Neuronal stem cell (in vitro differentiated cells): ENCODE measurements around the gene TMEM82.
A peak's percentile ranks its signal among the peaks of the same experiment; 100 is the strongest.

ENCODE experiments used
- DNase-seq: peaks from one replicate; pipeline ENCODE4 v3.0.0-alpha.2; 2013; ENCODE audit warnings: low spot score
- H2AFZ ChIP-seq: one replicate; pipeline ENCODE4 v1.6.1; 2013; ENCODE audit warnings: mild to moderate bottlenecking, low read length, inconsistent platforms
- H2AK5ac ChIP-seq: 2 replicates; pipeline ENCODE4 v1.6.1; 2013; ENCODE audit warnings: low read depth, mild to moderate bottlenecking, inconsistent platforms, low read length, moderate library complexity, mixed read lengths
- H2BK120ac ChIP-seq: 2 replicates; pipeline ENCODE4 v1.6.1; 2013; ENCODE audit warnings: low read depth, mild to moderate bottlenecking, inconsistent platforms, low read length, moderate library complexity, mixed read lengths
- H2BK12ac ChIP-seq: one replicate; pipeline ENCODE4 v1.6.1; 2013; ENCODE audit warnings: low read length, inconsistent platforms
- H2BK15ac ChIP-seq: 2 replicates; pipeline ENCODE4 v1.6.1; 2013; ENCODE audit warnings: mild to moderate bottlenecking, low read length, inconsistent platforms, mixed read lengths
- H2BK5ac ChIP-seq: one replicate; pipeline ENCODE4 v1.6.1; 2013; ENCODE audit warnings: inconsistent platforms, mild to moderate bottlenecking, low read length, moderate library complexity
- H3K14ac ChIP-seq: one replicate; pipeline ENCODE4 v1.6.1; 2013; ENCODE audit warnings: low read length, inconsistent platforms
- H3K18ac ChIP-seq: 2 replicates; pipeline ENCODE4 v1.6.1; 2013; ENCODE audit warnings: low read length, inconsistent platforms
- H3K23ac ChIP-seq: 2 replicates; pipeline ENCODE4 v1.6.1; 2013; ENCODE audit warnings: low read depth, mild to moderate bottlenecking, mixed read lengths, low read length, inconsistent platforms; ENCODE audit not compliant: poor library complexity
- H3K27ac ChIP-seq: replicated peaks from 3 replicates; pipeline ENCODE4 v1.5.1; 2013; ENCODE audit warnings: low read length, inconsistent platforms
- H3K27me3 ChIP-seq, 3 experiments: 2 replicates each; pipeline ENCODE4 v1.6.1; 2013; ENCODE audit warnings: low read length in 3 of 3, mild to moderate bottlenecking in 2 of 3, inconsistent platforms in 1 of 3, low read depth in 1 of 3, mixed read lengths in 1 of 3, moderate library complexity in 1 of 3; ENCODE audit not compliant: control insufficient read depth in 3 of 3, insufficient read depth in 3 of 3
- H3K36me3 ChIP-seq, 2 donors: replicated peaks in 1 of 2; 2 replicates each; pipeline ENCODE4 v1.6.1; 2013; ENCODE audit warnings: low read length in 2 of 2; ENCODE audit not compliant: control insufficient read depth in 2 of 2, insufficient read depth in 2 of 2
- H3K4ac ChIP-seq: 2 replicates; pipeline ENCODE4 v1.6.1; 2013; ENCODE audit warnings: inconsistent platforms, mild to moderate bottlenecking, low read length, moderate library complexity
- H3K4me1 ChIP-seq, 2 donors: 1 replicate in 1 of 2; 2 replicates in 1 of 2; pipeline ENCODE4 v1.6.1; 2013; ENCODE audit warnings: low read length in 2 of 2, low read depth in 1 of 2; ENCODE audit not compliant: control insufficient read depth in 2 of 2, insufficient read depth in 1 of 2
- H3K4me2 ChIP-seq: one replicate; pipeline ENCODE4 v1.6.1; 2013; ENCODE audit warnings: mild to moderate bottlenecking, low read length, inconsistent platforms; ENCODE audit not compliant: insufficient read depth, poor library complexity, severe bottlenecking
- H3K4me3 ChIP-seq, 2 donors: 2 replicates each; pipeline ENCODE4 v1.5.1; 2013; ENCODE audit warnings: low read length in 2 of 2, mild to moderate bottlenecking in 2 of 2, inconsistent platforms in 1 of 2, moderate library complexity in 1 of 2
- H3K79me1 ChIP-seq: one replicate; pipeline ENCODE4 v1.6.1; 2013; ENCODE audit warnings: low read depth, mild to moderate bottlenecking, inconsistent platforms, low read length, moderate library complexity
- H3K9ac ChIP-seq: one replicate; pipeline ENCODE4 v1.6.1; 2013; ENCODE audit warnings: mild to moderate bottlenecking, low read depth, low read length, inconsistent platforms; ENCODE audit not compliant: poor library complexity
- H3K9me3 ChIP-seq, 2 donors: replicated peaks in 1 of 2; 2 replicates each; pipeline versions ENCODE3 to v1.6.1; 2013; ENCODE audit warnings: low read length in 2 of 2, mild to moderate bottlenecking in 2 of 2, inconsistent platforms in 1 of 2, low read depth in 1 of 2, mixed read lengths in 1 of 2, moderate library complexity in 1 of 2; ENCODE audit not compliant: control insufficient read depth in 2 of 2, insufficient read depth in 1 of 2
- H4K8ac ChIP-seq: one replicate; pipeline ENCODE4 v1.6.1; 2013; ENCODE audit warnings: low read depth, mild to moderate bottlenecking, inconsistent platforms, low read length, moderate library complexity
- H4K91ac ChIP-seq: one replicate; pipeline ENCODE4 v1.6.1; 2013; ENCODE audit warnings: low read length, low read depth, mild to moderate bottlenecking, inconsistent platforms; ENCODE audit not compliant: poor library complexity
- WGBS, 2 donors: extraction: QIAGEN DNeasy Blood & Tissue Kit; methylation state at CpG; one replicate each; pipeline ENCODE4 v1.1.7; 2013; ENCODE audit warnings: missing lambda C conversion rate in 2 of 2, mixed read lengths in 1 of 2; ENCODE audit not compliant: insufficient read length in 2 of 2, insufficient replicate concordance in 1 of 2; ENCODE audit errors: extremely low coverage in 2 of 2; 5-methylcytosine and 5-hydroxymethylcytosine counted together

TMEM82 gene

DNA sequence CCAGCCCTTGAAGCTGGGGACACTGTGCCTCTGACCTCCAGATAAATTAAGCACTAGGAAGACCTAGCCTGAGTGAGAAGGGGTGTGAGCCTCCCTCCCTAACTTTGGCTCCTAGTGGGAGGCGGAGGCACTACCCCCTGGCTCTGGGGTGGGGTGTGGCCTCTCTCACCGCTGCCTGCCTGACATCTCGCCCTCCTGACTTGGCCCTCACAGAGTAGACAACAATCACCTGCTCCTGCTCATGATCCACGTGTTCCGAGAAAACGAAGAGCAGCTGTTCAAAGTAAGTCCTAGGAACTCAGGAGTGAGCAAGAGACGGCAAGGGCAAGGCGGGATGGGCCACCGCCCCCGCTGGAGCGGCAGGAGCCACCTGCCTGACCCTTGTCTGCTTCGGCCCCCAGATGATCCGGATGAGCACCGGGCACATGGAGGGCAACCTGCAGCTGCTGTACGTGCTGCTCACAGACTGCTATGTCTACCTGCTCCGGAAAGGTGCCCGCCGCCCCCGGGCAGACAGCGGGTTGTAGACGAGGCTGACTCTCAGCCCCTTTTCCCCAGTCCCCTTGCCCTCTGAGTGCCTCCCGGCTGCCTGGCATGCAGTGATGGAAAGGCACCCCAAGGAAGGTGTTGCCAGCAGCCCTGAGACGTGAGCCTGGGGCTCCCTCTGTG, 14.3 kb upstream of the TMEM82 start:
- Histone ChIP-seq H3K4me3 (no peak overlapping the region), H2AK5ac (no peak overlapping the region)

GRCh38 chr1:15728937-15729657, 13.2 kb upstream of the TMEM82 start:
- Histone ChIP-seq H3K4me1 (no peaks in the 10 kb centered on the region), H3K14ac (no peak overlapping the region), H3K79me1 (peaks cover 3% of the 10 kb centered on the region), H2AFZ (no peak overlapping the region), H4K8ac (no peak overlapping the region), H3K36me3 (peaks cover 69 to 94% of the 10 kb centered on the region in 2 donors), H3K27me3 (no peaks in the 10 kb centered on the region), H3K18ac (no peak overlapping the region), H3K27ac (no peak overlapping the region), H2BK15ac (no peak overlapping the region), H4K91ac (no peak overlapping the region), H2BK12ac (no peak overlapping the region), H3K4me2 (no peak overlapping the region), H2AK5ac (no peak overlapping the region), H3K9me3 (no peaks in the 10 kb centered on the region), H3K9ac (peak overlapping the region; percentile 80), H2BK120ac (no peak overlapping the region), H3K4ac (no peak overlapping the region), H2BK5ac (peak overlapping the region; percentile 68), H3K4me3 (peak overlapping the region in 1 of 2 donors; percentile 5), H3K23ac (no peak overlapping the region)
- DNase-seq = no peak
- no CpG with 5 or more reads among the region's 22 CpGs for whole genome bisulfite sequencing, 2 donors

More for the DNA sequence above, 14.3 kb upstream of the TMEM82 start:
- Histone ChIP-seq H3K4me1 (no peaks in the 10 kb centered on the region), H3K36me3 (peaks cover 61 to 89% of the 10 kb centered on the region in 2 donors), H3K9me3 (no peaks in the 10 kb centered on the region), H3K4ac (no peak overlapping the region), H2BK15ac (no peak overlapping the region), H4K8ac (no peak overlapping the region), H3K4me2 (no peak overlapping the region), H2BK12ac (no peak overlapping the region), H2AFZ (no peak overlapping the region), H2BK5ac (peak overlapping the region; percentile 68), H3K14ac (no peak overlapping the region), H3K18ac (no peak overlapping the region), H4K91ac (no peak overlapping the region), H3K79me1 (peaks cover 2% of the 10 kb centered on the region), H3K27ac (no peak overlapping the region), H3K27me3 (no peaks in the 10 kb centered on the region), H3K9ac (no peak overlapping the region), H2BK120ac (no peak overlapping the region), H3K23ac (no peak overlapping the region)
- DNase-seq = no peak
- WGBS, 2 donors = no CpG with 5 or more reads among the region's 23 CpGs

DNA sequence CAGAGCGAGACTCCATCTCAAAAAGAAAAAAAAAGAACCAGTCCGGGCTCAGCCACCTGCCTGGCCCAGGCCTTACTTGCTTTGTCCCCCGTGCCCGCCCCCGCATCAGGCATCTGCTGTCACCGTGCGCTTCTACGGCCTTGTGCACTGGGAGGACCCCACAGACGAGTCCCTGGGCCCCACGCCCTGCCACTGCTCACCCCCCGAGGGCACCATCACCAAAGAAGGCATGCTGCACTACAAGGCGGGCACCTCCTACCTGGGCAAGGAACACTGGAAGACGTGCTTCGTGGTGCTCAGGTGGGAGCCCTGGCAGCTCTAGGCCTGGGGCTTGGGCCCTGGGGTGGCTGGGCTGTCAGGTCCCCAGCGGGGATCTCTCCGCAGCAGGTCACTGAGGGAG, 11.9 kb upstream of the TMEM82 start:
- no peak overlapping the region for H2AFZ ChIP-seq
- no peaks in the 10 kb centered on the region for H3K27me3 ChIP-seq
- H3K9me3 ChIP-seq = no peaks in the 10 kb centered on the region
- H4K91ac ChIP-seq = no peak overlapping the region
- no peak overlapping the region for H3K27ac ChIP-seq
- H3K14ac ChIP-seq = no peak overlapping the region
- no peak overlapping the region for H3K9ac ChIP-seq
- no CpG with 5 or more reads among the region's 16 CpGs for WGBS, 2 donors
- peak overlapping the region; percentile 43 for H4K8ac ChIP-seq
- H2AK5ac ChIP-seq = no peak overlapping the region
- no peak overlapping the region for H3K4ac ChIP-seq
- no peak overlapping the region for H3K18ac ChIP-seq
- no peak overlapping the region for H2BK120ac ChIP-seq
- H3K4me3 ChIP-seq = no peak overlapping the region
- no peak overlapping the region for H3K4me2 ChIP-seq
- H2BK15ac ChIP-seq = no peak overlapping the region
- no peak for DNase-seq
- peaks cover 3% of the 10 kb centered on the region for H3K79me1 ChIP-seq
- H3K36me3 ChIP-seq = peaks cover 70 to 96% of the 10 kb centered on the region in 2 donors
- H2BK12ac ChIP-seq = no peak overlapping the region
- H3K23ac ChIP-seq = no peak overlapping the region
- H3K4me1 ChIP-seq = no peaks in the 10 kb centered on the region
- H2BK5ac ChIP-seq = no peak overlapping the region

DNA sequence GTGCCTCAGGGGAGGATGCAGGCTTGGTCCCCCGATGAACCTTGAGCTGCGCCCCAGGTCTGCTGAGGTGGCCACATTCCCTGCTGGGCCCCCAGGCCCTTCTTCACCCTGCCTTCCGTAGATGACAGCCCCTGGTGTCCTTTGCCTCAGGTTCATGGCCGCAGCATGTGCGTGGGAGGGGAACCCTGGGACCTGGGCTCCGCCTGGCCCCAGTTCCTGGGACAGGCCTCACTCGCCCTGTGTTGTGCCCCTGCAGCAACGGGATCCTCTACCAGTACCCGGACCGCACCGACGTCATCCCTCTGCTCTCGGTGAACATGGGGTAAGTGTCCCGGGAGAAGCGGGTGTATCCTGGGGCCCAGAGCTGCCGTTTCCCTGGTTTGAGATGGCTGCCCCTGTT, 11.4 kb upstream of the TMEM82 start:
- Histone ChIP-seq H2BK15ac (no peak overlapping the region), H3K23ac (peak overlapping the region; percentile 3), H2AFZ (no peak overlapping the region), H3K14ac (peak overlapping the region; percentile 21), H3K4me1 (peaks cover 0 to 1% of the 10 kb centered on the region in 2 donors), H3K79me1 (peaks cover 4% of the 10 kb centered on the region), H4K91ac (no peak overlapping the region), H2BK5ac (peak overlapping the region; percentile 53), H4K8ac (no peak overlapping the region), H2BK12ac (no peak overlapping the region), H3K9ac (no peak overlapping the region), H2BK120ac (no peak overlapping the region), H3K4me2 (no peak overlapping the region), H3K36me3 (peaks cover 68 to 94% of the 10 kb centered on the region in 2 donors), H3K18ac (no peak overlapping the region), H3K4ac (no peak overlapping the region), H2AK5ac (no peak overlapping the region), H3K27me3 (no peaks in the 10 kb centered on the region), H3K4me3 (no peak overlapping the region), H3K9me3 (no peaks in the 10 kb centered on the region), H3K27ac (no peak overlapping the region)
- no CpG with 5 or more reads among the region's 16 CpGs for WGBS, 2 donors
- DNase-seq = no peak
